ENCODE measurements around the gene FBXL4. TPM values are rescaled to one million over a fixed set of nuclear protein-coding genes. Genes with fewer than 3 reads are reported as not detected.

The FBXL4 gene
- total RNA-seq, 4 donors from 2014 or later: 14.7 to 18.4 (median 17.3) TPM

- TF ChIP-seq CTCF (IDR thresholded peaks at IDR 0.05): no peak
- TF ChIP-seq POLR2A (IDR thresholded peaks at IDR 0.05): no peak
- WGBS, 2 donors: 79 to 83% methylated on average over 1 of the region's 1 CpG
- intact Hi-C loops (cut with DNase I; ENCODE audit: low total_unique reads): no loop called here
- no peak for DNase-seq (ENCODE audit: low spot score in 2 of 2)
- no peak overlapping the region for H3K4me3 ChIP-seq (ENCODE audit: low read depth, poor library complexity, severe bottlenecking)
These were observed 36.4 kb upstream of the FBXL4 start for GRCh38 chr6:98984121-98984520.

- TF ChIP-seq CTCF (IDR thresholded peaks at IDR 0.05) (no peak), POLR2A (IDR thresholded peaks at IDR 0.05) (no peak)
- 92 to 95% methylated on average over 1 of the region's 1 CpG for WGBS, 2 donors
- no peak for DNase-seq (ENCODE audit: low spot score in 2 of 2)
- intact Hi-C loops (cut with DNase I; ENCODE audit: low total_unique reads): no loop called here
- H3K4me3 ChIP-seq (ENCODE audit: low read depth, poor library complexity, severe bottlenecking): no peak overlapping the region
These were observed 33.7 kb upstream of the FBXL4 start for GRCh38 chr6:98981473-98981872.

DNA sequence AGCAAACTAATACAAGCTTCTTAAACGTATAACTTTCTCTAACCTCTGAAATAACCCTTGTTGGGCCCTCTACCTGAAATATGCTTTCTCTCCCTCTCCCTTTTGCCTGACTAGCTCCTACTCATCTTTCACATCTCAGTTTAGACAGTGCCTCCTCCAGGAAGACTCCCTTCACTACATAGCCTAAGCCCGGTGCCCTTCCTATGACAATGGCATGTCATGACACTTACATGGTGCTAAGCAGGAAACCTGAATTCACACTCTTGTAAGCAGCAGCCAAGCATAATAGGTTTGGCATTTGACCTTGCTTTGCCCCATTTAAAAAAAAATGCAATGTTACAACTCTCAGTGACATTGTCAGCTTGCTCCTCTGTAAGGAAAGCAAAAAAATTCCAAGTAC, 33.1 kb upstream of the FBXL4 start:
- WGBS, 2 donors: 87 to 91% methylated on average over 2 of the region's 2 CpGs
- H3K4me3 ChIP-seq (ENCODE audit: low read depth, poor library complexity, severe bottlenecking): no peak overlapping the region

GRCh38 chr6:98977671-98978292, 30.0 kb upstream of the FBXL4 start:
- DNase-seq (ENCODE audit: low spot score in 2 of 2): no peak
- intact Hi-C loops (cut with DNase I; ENCODE audit: low total_unique reads): no loop called here
- no peak overlapping the region for H3K4me3 ChIP-seq (ENCODE audit: low read depth, poor library complexity, severe bottlenecking)
- TF ChIP-seq POLR2A (IDR thresholded peaks at IDR 0.05) (no peak), CTCF (IDR thresholded peaks at IDR 0.05) (no peak)
- WGBS, 2 donors: 49 to 54% methylated on average over 2 of the region's 2 CpGs

More for the DNA sequence above, 33.1 kb upstream of the FBXL4 start:
- DNase-seq (ENCODE audit: low spot score in 2 of 2): no peak
- intact Hi-C loops (cut with DNase I; ENCODE audit: low total_unique reads): no loop called here
- no peak for TF ChIP-seq POLR2A (IDR thresholded peaks at IDR 0.05)
- TF ChIP-seq CTCF (IDR thresholded peaks at IDR 0.05): no peak

GRCh38 chr6:98976674-98977385, 29.1 kb upstream of the FBXL4 start:
- H3K4me3 ChIP-seq (ENCODE audit: low read depth, poor library complexity, severe bottlenecking): no peak overlapping the region
- no peak for DNase-seq (ENCODE audit: low spot score in 2 of 2)
- 48 to 69% methylated on average over 4 of the region's 4 CpGs for WGBS, 2 donors
- intact Hi-C loops (cut with DNase I; ENCODE audit: low total_unique reads): no loop called here
- TF ChIP-seq POLR2A (IDR thresholded peaks at IDR 0.05) (no peak), CTCF (IDR thresholded peaks at IDR 0.05) (no peak)

All from lower leg skin (tissue), 4 donors.